Measurements from ENCODE around the gene MMRN2.

GRCh38 chr10:86932674-86933073 is 24.7 kb downstream of the MMRN2 start:
- no peak for TF ChIP-seq CTCF (IDR thresholded peaks at IDR 0.05)
- TF ChIP-seq EP300 (IDR thresholded peaks at IDR 0.05) = no peak
